K562 (cell line): Measurements from ENCODE around the gene FTL. TPM values are rescaled to one million over a fixed set of nuclear protein-coding genes. Genes with fewer than 3 reads are reported as not detected.

Source experiments
- ATF1 ChIP-seq, 2 experiments: fragments of 450-650 bp in 1 of 2; IDR thresholded peaks; 2 replicates each; pipeline ENCODE4 v1.6.1; 2016; ENCODE audit warnings: missing compliant biosample characterization in 1 of 2, missing genetic modification characterization in 1 of 2
- ATF4 ChIP-seq: fragments of 450-650 bp; formaldehyde crosslinking; IDR thresholded peaks from 2 replicates; pipeline ENCODE4 v1.4.0; 2022; ENCODE audit warnings: mild to moderate bottlenecking, moderate library complexity
- BCOR ChIP-seq: fragments of 450-650 bp; IDR thresholded peaks from 2 replicates; pipeline ENCODE4 v1.6.1; 2016
- CCAR2 ChIP-seq: fragments of 200-400 bp; formaldehyde crosslinking; IDR thresholded peaks from 2 replicates; pipeline ENCODE4 v1.6.1; 2017; ENCODE audit warnings: mild to moderate bottlenecking, low read depth, low read length
- CXXC5 ChIP-seq: fragments of 250-450 bp; sonication (Bioruptor Pico); IDR thresholded peaks from 2 replicates; pipeline ENCODE4 v1.8.0; 2022; ENCODE audit warnings: inconsistent platforms, mild to moderate bottlenecking, moderate library complexity
- DNMT1 ChIP-seq: fragments of 450-650 bp; IDR thresholded peaks from 2 replicates; pipeline ENCODE4 v1.6.1; 2016; ENCODE audit warnings: antibody characterized with exemption, mild to moderate bottlenecking
- ESRRB ChIP-seq: fragments of 250-450 bp; sonication (Bioruptor Pico); IDR thresholded peaks from 2 replicates; pipeline ENCODE4 v1.5.0; 2020; ENCODE audit warnings: mild to moderate bottlenecking, moderate library complexity, borderline replicate concordance
- HBP1 ChIP-seq: fragments of 450-650 bp; formaldehyde crosslinking; IDR thresholded peaks from 2 replicates; pipeline ENCODE4 v1.4.0; 2022; ENCODE audit warnings: missing genetic modification characterization
- KDM1A ChIP-seq, 2 experiments: fragments of 450-650 bp; IDR thresholded peaks; 2 replicates each; pipeline ENCODE4 v1.6.1; 2016; ENCODE audit warnings: mild to moderate bottlenecking in 2 of 2
- KLF1 ChIP-seq: fragments of 450-650 bp; IDR thresholded peaks from 2 replicates; pipeline ENCODE4 v1.6.1; 2016; ENCODE audit warnings: missing genetic modification characterization, missing compliant biosample characterization
- MBD2 ChIP-seq: sonication (generic); IDR thresholded peaks from 2 replicates; pipeline ENCODE4 v1.6.1; 2016; ENCODE audit warnings: low read depth, borderline replicate concordance
- MECOM ChIP-seq: fragments of 250-450 bp; sonication (Bioruptor Pico); IDR thresholded peaks from 2 replicates; pipeline ENCODE4 v1.8.0; 2022; ENCODE audit warnings: inconsistent platforms
- NFIC ChIP-seq: fragments of 450-650 bp; IDR thresholded peaks from 2 replicates; pipeline ENCODE4 v1.6.1; 2017; ENCODE audit warnings: mild to moderate bottlenecking, inconsistent platforms
- NFIX ChIP-seq: fragments of 250-450 bp; sonication (Bioruptor Pico); IDR thresholded peaks from 2 replicates; pipeline ENCODE4 v1.4.0; 2020; ENCODE audit warnings: low read depth, mild to moderate bottlenecking, moderate library complexity
- PTTG1 ChIP-seq: fragments of 450-650 bp; IDR thresholded peaks from 2 replicates; pipeline ENCODE4 v1.6.1; 2016; ENCODE audit warnings: low read depth, mild to moderate bottlenecking, missing genetic modification characterization, missing compliant biosample characterization
- SMARCE1 ChIP-seq: fragments of 450-650 bp; IDR thresholded peaks from 2 replicates; pipeline ENCODE4 v1.7.1; 2016; ENCODE audit warnings: mild to moderate bottlenecking
- SP1 ChIP-seq: sonication (generic); formaldehyde crosslinking; IDR thresholded peaks from 2 replicates; pipeline ENCODE4 v1.8.1; 2022; ENCODE audit warnings: mild to moderate bottlenecking, missing genetic modification reagents
- ZNF140 ChIP-seq: fragments of 250-450 bp; sonication (Bioruptor Pico); IDR thresholded peaks from 2 replicates; pipeline ENCODE4 v1.8.0; 2021; ENCODE audit warnings: moderate library complexity, mild to moderate bottlenecking, inconsistent platforms
- ZNF175 ChIP-seq: fragments of 200-800 bp; sonication (Bioruptor generic); IDR thresholded peaks from 2 replicates; pipeline ENCODE4 v1.6.1; 2016; ENCODE audit warnings: low read depth, mild to moderate bottlenecking, missing genetic modification characterization, missing compliant biosample characterization
- ZNF277 ChIP-seq: fragments of 250-450 bp; sonication (Bioruptor Pico); IDR thresholded peaks from 2 replicates; pipeline ENCODE4 v1.8.0; 2022; ENCODE audit warnings: inconsistent platforms, mild to moderate bottlenecking, moderate library complexity, borderline replicate concordance
- ZNF518B ChIP-seq: fragments of 250-450 bp; sonication (Bioruptor Pico); IDR thresholded peaks from 2 replicates; pipeline ENCODE4 v1.5.0; 2021; ENCODE audit warnings: mild to moderate bottlenecking, moderate library complexity
- polyA plus RNA-seq, 8 experiments: library from polyadenylated mRNA; depleted of rRNA in 4 of 8; stranded (reverse) in 5 of 8; unstranded in 3 of 8; fragments of >200 nt; fragmentation: Nextera tagmentation in 2 of 8; fragmentation: Illumina TruSeq in 1 of 8; extraction: Ambion mirVana in 2 of 8; extraction: Trizol in 1 of 8; gene quantifications; 2 replicates each; pipeline versions ENCODE4 v1.2.1 to v1.2.3, GENCODE V29; 2011 to 2014; ENCODE audit warnings: inconsistent platforms in 1 of 8, missing spikeins in 1 of 8
- total RNA-seq, 7 experiments: library from RNA; depleted of rRNA in 6 of 7; stranded (reverse); fragments of >200 nt in 6 of 7; fragmentation: Illumina TruSeq in 2 of 7; extraction: Trizol in 2 of 7; gene quantifications; 2 replicates each; pipeline versions ENCODE4 v1.2.1 to v1.2.3, GENCODE V29; 2011 to 2021; ENCODE audit warnings: low replicate concordance in 1 of 7

The FTL gene
- total and polyA plus RNA-seq, 9 of the 15 experiments (the other 6 are each of a cell fraction or from before 2014, with no cell fraction given), result 1,231 to 27,415 (median 3,965) TPM

GRCh38 chr19:48962029-48962848, 2.9 kb upstream of the FTL start (continued):
- TF ChIP-seq ZNF140 (CRISPR knock-in tag) (no peak), NFIC (peak; percentile 11; the same call in 1 of the 2 replicates), CCAR2 (no peak), ZNF175 (CRISPR knock-in tag) (0 out of 2 replicates have a peak, but pooled peaks have one; percentile 64), ESRRB (CRISPR knock-in tag) (no peak), BCOR (peak; percentile 37; the same call in 1 of the 2 replicates), ATF1 (CRISPR knock-in tag; IDR thresholded peaks at IDR 0.05) (no peak), ATF1 (tag; IDR thresholded peaks at IDR 0.05) (peak; percentile 39), KDM1A (IDR thresholded peaks at IDR 0.05) (0 out of 4 replicates have a peak, but pooled peaks of 1 of the 2 experiments have one; percentile 30), ZNF518B (CRISPR knock-in tag) (no peak), CXXC5 (CRISPR knock-in tag) (peak; percentile 66), NFIX (CRISPR knock-in tag) (no peak), KLF1 (tag) (peak; percentile 73), SMARCE1 (peak; percentile 44; the same call in 1 of the 2 replicates), ZNF277 (CRISPR knock-in tag) (no peak), MECOM (no peak), PTTG1 (tag) (no peak), SP1 (CRISPR knock-in tag) (peak; percentile 57; the same call in 1 of the 2 replicates), MBD2 (peak; percentile 62), HBP1 (CRISPR knock-in tag) (peak; percentile 92), DNMT1 (no peak), ATF4 (CRISPR knock-in tag) (no peak; the same call in 1 of the 2 replicates)
